B cell (primary cell): ENCODE data around the gene HS1BP3.

Source experiments
- EZH2 ChIP-seq: IDR thresholded peaks from 2 replicates; pipeline ENCODE4 v1.6.1; 2012; ENCODE audit warnings: borderline replicate concordance, low read depth, mild to moderate bottlenecking, moderate library complexity, low read length; ENCODE audit not compliant: insufficient read depth, poor library complexity, severe bottlenecking
- TF ChIP-seq, protein P1 (sequence below): fragments of 200-600 bp; IDR thresholded peaks from one replicate; pipeline ENCODE4 v1.8.0; 2022; ENCODE audit warnings: antibody characterized with exemption, mild to moderate bottlenecking

GRCh38 chr2:20678086-20678395 lies 27.1 kb upstream of the HS1BP3 start:
- TF ChIP-seq, protein P1, sequence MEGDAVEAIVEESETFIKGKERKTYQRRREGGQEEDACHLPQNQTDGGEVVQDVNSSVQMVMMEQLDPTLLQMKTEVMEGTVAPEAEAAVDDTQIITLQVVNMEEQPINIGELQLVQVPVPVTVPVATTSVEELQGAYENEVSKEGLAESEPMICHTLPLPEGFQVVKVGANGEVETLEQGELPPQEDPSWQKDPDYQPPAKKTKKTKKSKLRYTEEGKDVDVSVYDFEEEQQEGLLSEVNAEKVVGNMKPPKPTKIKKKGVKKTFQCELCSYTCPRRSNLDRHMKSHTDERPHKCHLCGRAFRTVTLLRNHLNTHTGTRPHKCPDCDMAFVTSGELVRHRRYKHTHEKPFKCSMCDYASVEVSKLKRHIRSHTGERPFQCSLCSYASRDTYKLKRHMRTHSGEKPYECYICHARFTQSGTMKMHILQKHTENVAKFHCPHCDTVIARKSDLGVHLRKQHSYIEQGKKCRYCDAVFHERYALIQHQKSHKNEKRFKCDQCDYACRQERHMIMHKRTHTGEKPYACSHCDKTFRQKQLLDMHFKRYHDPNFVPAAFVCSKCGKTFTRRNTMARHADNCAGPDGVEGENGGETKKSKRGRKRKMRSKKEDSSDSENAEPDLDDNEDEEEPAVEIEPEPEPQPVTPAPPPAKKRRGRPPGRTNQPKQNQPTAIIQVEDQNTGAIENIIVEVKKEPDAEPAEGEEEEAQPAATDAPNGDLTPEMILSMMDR = no peak
- no peak for TF ChIP-seq EZH2
